PC-9 (cell line): ENCODE results near the gene NSMCE1. TPM values are rescaled to one million over a fixed set of nuclear protein-coding genes. Genes with fewer than 3 reads are reported as not detected.

Source experiments
- BruUV-seq: library from RNA; stranded (reverse); fragments of 400-500 nt; replicated peaks from 2 replicates; lab custom pipeline; 2021; lab: Mats Ljungman, UMichigan
- CTCF ChIA-PET: fragments of 300-600 bp; sonication (Branson Sonifier 250); formaldehyde crosslinking; loops from one replicate; lab custom pipeline; 2022; ENCODE audit warnings: antibody characterized with exemption; lab: Charles Lee
- POLR2A ChIA-PET: fragments of 300-600 bp; sonication (Branson Sonifier 250); formaldehyde crosslinking; loops from one replicate; lab custom pipeline; 2022; ENCODE audit warnings: antibody characterized with exemption; ENCODE audit not compliant: unreplicated experiment; lab: Charles Lee
- DNase-seq, 2 experiments: peaks; one replicate each; pipeline versions ENCODE4 v3.0.0 to v3.0.0-alpha.2; 2015 to 2022; ENCODE audit warnings: mixed read lengths in 1 of 2
- H2AFZ ChIP-seq: fragments of 200-600 bp; sonication (generic); 2 replicates; pipeline ENCODE4 v1.8.1; 2017; ENCODE audit warnings: antibody characterized with exemption
- H3F3A ChIP-seq: fragments of 200-600 bp; sonication (generic); 2 replicates; pipeline ENCODE4 v1.8.1; 2017; ENCODE audit warnings: antibody characterized with exemption, mild to moderate bottlenecking, low read depth; ENCODE audit not compliant: insufficient read depth
- H3K27ac ChIP-seq: fragments of 200-600 bp; sonication (generic); 2 replicates; pipeline ENCODE4 v1.6.1; 2016; ENCODE audit warnings: mixed run types
- H3K27me3 ChIP-seq: fragments of 200-600 bp; sonication (generic); 2 replicates; pipeline ENCODE4 v1.6.1; 2016; ENCODE audit warnings: low read depth, mixed run types; ENCODE audit not compliant: insufficient read depth
- H3K36me3 ChIP-seq: fragments of 200-600 bp; sonication (generic); 2 replicates; pipeline ENCODE4 v1.6.1; 2016; ENCODE audit warnings: low read depth, mixed run types
- H3K4me1 ChIP-seq: fragments of 200-600 bp; sonication (generic); replicated peaks from 2 replicates; pipeline ENCODE4 v1.6.1; 2016; ENCODE audit warnings: mixed run types; ENCODE audit not compliant: insufficient read depth
- H3K4me2 ChIP-seq: fragments of 200-600 bp; sonication (generic); 2 replicates; pipeline ENCODE4 v1.6.1; 2017; ENCODE audit warnings: mixed run types
- H3K4me3 ChIP-seq: fragments of 200-600 bp; sonication (generic); 2 replicates; pipeline ENCODE4 v1.6.1; 2016; ENCODE audit warnings: mixed run types
- H3K79me2 ChIP-seq: fragments of 200-600 bp; sonication (generic); 2 replicates; pipeline ENCODE4 v1.6.1; 2017; ENCODE audit warnings: low read depth, mixed run types
- H3K9me2 ChIP-seq: fragments of 200-600 bp; sonication (generic); 2 replicates; pipeline ENCODE4 v1.8.1; 2017; ENCODE audit warnings: mild to moderate bottlenecking; ENCODE audit not compliant: insufficient read depth
- H3K9me3 ChIP-seq: fragments of 200-600 bp; sonication (generic); 2 replicates; pipeline ENCODE4 v1.8.1; 2016; ENCODE audit warnings: low read depth; ENCODE audit not compliant: insufficient read depth
- H4K20me1 ChIP-seq: fragments of 200-600 bp; sonication (generic); 2 replicates; pipeline ENCODE4 v1.8.1; 2017; ENCODE audit not compliant: insufficient read depth
- CTCF ChIP-seq: fragments of 200-600 bp; sonication (generic); conservative IDR thresholded peaks from 2 replicates; pipeline ENCODE4 v1.6.1; 2017; ENCODE audit warnings: mixed run types, antibody characterized with exemption, mild to moderate bottlenecking, moderate library complexity
- EZH2 ChIP-seq: fragments of 200-600 bp; sonication (generic); IDR thresholded peaks from 2 replicates; pipeline ENCODE4 v1.8.0; 2017; ENCODE audit warnings: antibody characterized with exemption, low read depth
- intact Hi-C: fragments of 100-400 bp; cut with micrococcal nuclease; formaldehyde crosslinking; loops from one replicate; pipeline ENCODE4 v1.10.0; 2022; ENCODE audit not compliant: unreplicated experiment
- total RNA-seq: library from RNA; stranded (reverse); gene quantifications from 2 replicates; pipeline ENCODE4 v1.2.3, GENCODE V29; 2021

NSMCE1 gene
- total RNA-seq, 1 experiment from 2014 or later, result 114 TPM

- H3K4me2 ChIP-seq, result no peak overlapping the region
- no peak for DNase-seq
- no peaks in the 10 kb centered on the region for H3K79me2 ChIP-seq
- no peaks in the 10 kb centered on the region for H4K20me1 ChIP-seq
- peaks cover 13% of the 10 kb centered on the region; the same call in 1 of the 2 replicates for H3K9me3 ChIP-seq
- H3K27me3 ChIP-seq, result no peaks in the 10 kb centered on the region
- H3K4me3 ChIP-seq, result no peak overlapping the region
- TF ChIP-seq EZH2 (no peak), CTCF (no peak)
- H3K9me2 ChIP-seq, result no peaks in the 10 kb centered on the region
- H3K4me1 ChIP-seq, result no peaks in the 10 kb centered on the region
- ChIA-PET POLR2A (no interaction called here), CTCF (no interaction called here)
- no peak overlapping the region for H2AFZ ChIP-seq
- H3K27ac ChIP-seq, result no peak overlapping the region
- no TSS peak for BruUV-seq
- intact Hi-C loops, result no loop called here
- H3F3A ChIP-seq, result no peaks in the 10 kb centered on the region
- H3K36me3 ChIP-seq, result no peaks in the 10 kb centered on the region
These were observed 35.5 kb upstream of the NSMCE1 start for GRCh38 chr16:27304102-27304501.

- Histone ChIP-seq H3K9me3 (peaks cover 7% of the 10 kb centered on the region; the same call in 1 of the 2 replicates), H3K36me3 (no peaks in the 10 kb centered on the region), H3K4me2 (no peak overlapping the region), H3K27ac (no peak overlapping the region), H3K79me2 (no peaks in the 10 kb centered on the region), H3K9me2 (no peaks in the 10 kb centered on the region), H3K4me1 (no peaks in the 10 kb centered on the region), H4K20me1 (no peaks in the 10 kb centered on the region), H3K4me3 (no peak overlapping the region), H3K27me3 (no peaks in the 10 kb centered on the region), H2AFZ (no peak overlapping the region), H3F3A (no peaks in the 10 kb centered on the region)
- ChIA-PET CTCF (no interaction called here), POLR2A (no interaction called here)
- intact Hi-C loops, result no loop called here
- no peak for TF ChIP-seq CTCF
- TF ChIP-seq EZH2, result no peak
- no peak for DNase-seq
- BruUV-seq, result no TSS peak
These were observed 34.9 kb upstream of the NSMCE1 start for GRCh38 chr16:27303256-27304100.

GRCh38 chr16:27302126-27302525 lies 33.6 kb upstream of the NSMCE1 start:
- no TSS peak for BruUV-seq
- DNase-seq, result no peak
- no peaks in the 10 kb centered on the region for H3K9me2 ChIP-seq
- ChIA-PET POLR2A (interaction anchor here (0.6 kb wide), 1 partner anchor 60 kb away, joined by 3 read pairs; no protein-coding TSS in a partner anchor), CTCF (no interaction called here)
- no peak overlapping the region for H3K4me3 ChIP-seq
- TF ChIP-seq CTCF, result no peak
- TF ChIP-seq EZH2, result no peak
- no peak overlapping the region for H3K27ac ChIP-seq
- no peaks in the 10 kb centered on the region for H4K20me1 ChIP-seq
- H2AFZ ChIP-seq, result no peak overlapping the region
- intact Hi-C loops, result no loop called here
- H3K4me1 ChIP-seq, result no peaks in the 10 kb centered on the region
- no peak overlapping the region for H3K4me2 ChIP-seq
- no peaks in the 10 kb centered on the region; the same call in 1 of the 2 replicates for H3K9me3 ChIP-seq
- H3F3A ChIP-seq, result no peaks in the 10 kb centered on the region
- no peaks in the 10 kb centered on the region for H3K36me3 ChIP-seq
- no peaks in the 10 kb centered on the region for H3K27me3 ChIP-seq
- H3K79me2 ChIP-seq, result no peaks in the 10 kb centered on the region
